IPS-18a (cell line): ENCODE results near the gene ENAH.
"Not testable (repeated sequence)": the region's sequence is repeated elsewhere in the genome, so short reads cannot be mapped to it uniquely, and the experiment has no call there.

Experiments
- H3K27ac ChIP-seq: one replicate; pipeline ENCODE4 v1.5.1; 2013; ENCODE audit warnings: low read length
- H3K27me3 ChIP-seq: one replicate; pipeline ENCODE4 v1.6.1; 2013; ENCODE audit warnings: mild to moderate bottlenecking, low read length; ENCODE audit not compliant: control insufficient read depth, insufficient read depth
- H3K36me3 ChIP-seq: one replicate; pipeline ENCODE4 v1.6.1; 2013; ENCODE audit warnings: low read depth, low read length; ENCODE audit not compliant: control insufficient read depth
- H3K4me1 ChIP-seq: one replicate; pipeline ENCODE4 v1.6.1; 2013; ENCODE audit warnings: low read depth, low read length; ENCODE audit not compliant: control insufficient read depth
- H3K4me3 ChIP-seq: one replicate; pipeline ENCODE4 v1.5.1; 2013; ENCODE audit warnings: low read length
- H3K9ac ChIP-seq: one replicate; pipeline ENCODE4 v1.6.1; 2013; ENCODE audit warnings: mild to moderate bottlenecking, low read length, moderate library complexity
- H3K9me3 ChIP-seq: one replicate; pipeline ENCODE4 v1.6.1; 2013; ENCODE audit warnings: low read depth, low read length; ENCODE audit not compliant: control insufficient read depth

Gene ENAH

GRCh38 chr1:225637651-225638199 lies 15.2 kb downstream of the ENAH start:
- peaks cover 5% of the 10 kb centered on the region for H3K36me3 ChIP-seq
- no peak overlapping the region for H3K9ac ChIP-seq
- no peak overlapping the region for H3K4me3 ChIP-seq
- H3K27me3 ChIP-seq = no peaks in the 10 kb centered on the region
- H3K4me1 ChIP-seq = peaks cover 3% of the 10 kb centered on the region
- no peak overlapping the region for H3K27ac ChIP-seq
- no peaks in the 10 kb centered on the region for H3K9me3 ChIP-seq

GRCh38 chr1:225636992-225637391 lies 15.9 kb downstream of the ENAH start:
- H3K9ac ChIP-seq, H3K4me1 ChIP-seq, H3K9me3 ChIP-seq, H3K27ac ChIP-seq, H3K27me3 ChIP-seq, H3K36me3 ChIP-seq, H3K4me3 ChIP-seq: not testable (repeated sequence)

GRCh38 chr1:225635649-225636048 lies 17.3 kb downstream of the ENAH start:
- H3K9me3 ChIP-seq = no peaks in the 10 kb centered on the region
- H3K27ac ChIP-seq = no peak overlapping the region
- no peak overlapping the region for H3K9ac ChIP-seq
- H3K27me3 ChIP-seq = no peaks in the 10 kb centered on the region
- no peak overlapping the region for H3K4me3 ChIP-seq
- H3K4me1 ChIP-seq = peaks cover 3% of the 10 kb centered on the region
- H3K36me3 ChIP-seq = peaks cover 5% of the 10 kb centered on the region

- not testable (repeated sequence) for H3K36me3 ChIP-seq, H3K27ac ChIP-seq, H3K9ac ChIP-seq, H3K4me3 ChIP-seq, H3K4me1 ChIP-seq, H3K27me3 ChIP-seq, H3K9me3 ChIP-seq
Measured at GRCh38 chr1:225632836-225633235, 20.1 kb downstream of the ENAH start.

- H3K9ac ChIP-seq = no peak overlapping the region
- no peaks in the 10 kb centered on the region for H3K36me3 ChIP-seq
- H3K27me3 ChIP-seq = no peaks in the 10 kb centered on the region
- peaks cover 20% of the 10 kb centered on the region for H3K4me1 ChIP-seq
- H3K27ac ChIP-seq = no peak overlapping the region
- no peak overlapping the region for H3K4me3 ChIP-seq
- no peaks in the 10 kb centered on the region for H3K9me3 ChIP-seq
Measured at GRCh38 chr1:225631021-225631663, 21.8 kb downstream of the ENAH start.

GRCh38 chr1:225629483-225629882 lies 23.4 kb downstream of the ENAH start:
- Histone ChIP-seq H3K4me1 (peaks cover 19% of the 10 kb centered on the region), H3K9me3 (no peaks in the 10 kb centered on the region), H3K4me3 (no peak overlapping the region), H3K36me3 (no peaks in the 10 kb centered on the region), H3K9ac (no peak overlapping the region), H3K27me3 (no peaks in the 10 kb centered on the region), H3K27ac (no peak overlapping the region)

- not testable (repeated sequence) for H3K27ac ChIP-seq, H3K9me3 ChIP-seq, H3K27me3 ChIP-seq, H3K9ac ChIP-seq, H3K4me3 ChIP-seq, H3K36me3 ChIP-seq
- H3K4me1 ChIP-seq = peaks cover 19% of the 10 kb centered on the region
Measured at GRCh38 chr1:225628794-225629193, 24.1 kb downstream of the ENAH start.

- H3K27me3 ChIP-seq = no peaks in the 10 kb centered on the region
- peaks cover 19% of the 10 kb centered on the region for H3K4me1 ChIP-seq
- H3K9me3 ChIP-seq = no peaks in the 10 kb centered on the region
- no peak overlapping the region for H3K27ac ChIP-seq
- H3K36me3 ChIP-seq = no peaks in the 10 kb centered on the region
- no peak overlapping the region for H3K4me3 ChIP-seq
- H3K9ac ChIP-seq = no peak overlapping the region
Measured at GRCh38 chr1:225627304-225627947, 25.5 kb downstream of the ENAH start.

GRCh38 chr1:225626698-225627097 lies 26.2 kb downstream of the ENAH start:
- no peak overlapping the region for H3K4me3 ChIP-seq
- H3K27me3 ChIP-seq = no peaks in the 10 kb centered on the region
- H3K27ac ChIP-seq = no peak overlapping the region
- H3K36me3 ChIP-seq = no peaks in the 10 kb centered on the region
- H3K4me1 ChIP-seq = peaks cover 19% of the 10 kb centered on the region
- no peak overlapping the region for H3K9ac ChIP-seq
- no peaks in the 10 kb centered on the region for H3K9me3 ChIP-seq

GRCh38 chr1:225617956-225618355 lies 35.0 kb downstream of the ENAH start:
- H3K27ac ChIP-seq = no peak overlapping the region
- no peak overlapping the region for H3K4me3 ChIP-seq
- H3K36me3 ChIP-seq = no peaks in the 10 kb centered on the region
- H3K9ac ChIP-seq = no peak overlapping the region
- H3K9me3 ChIP-seq = no peaks in the 10 kb centered on the region
- no peaks in the 10 kb centered on the region for H3K4me1 ChIP-seq
- H3K27me3 ChIP-seq = no peaks in the 10 kb centered on the region

GRCh38 chr1:225617479-225617878 lies 35.4 kb downstream of the ENAH start:
- Histone ChIP-seq H3K9me3 (no peaks in the 10 kb centered on the region), H3K9ac (no peak overlapping the region), H3K27me3 (no peaks in the 10 kb centered on the region), H3K4me3 (no peak overlapping the region), H3K27ac (no peak overlapping the region), H3K36me3 (no peaks in the 10 kb centered on the region), H3K4me1 (no peaks in the 10 kb centered on the region)

GRCh38 chr1:225615403-225615790 lies 37.5 kb downstream of the ENAH start:
- not testable (repeated sequence) for H3K36me3 ChIP-seq, H3K4me3 ChIP-seq, H3K27me3 ChIP-seq, H3K27ac ChIP-seq, H3K4me1 ChIP-seq, H3K9me3 ChIP-seq, H3K9ac ChIP-seq
